Keratinocyte (primary cell): ENCODE measurements around the gene REEP3. TPM values are rescaled to one million over a fixed set of nuclear protein-coding genes. Genes with fewer than 3 reads are reported as not detected.

Experiments used
- DNase-seq: peaks from one replicate; pipeline ENCODE4 v3.0.0-alpha.2; 2011; ENCODE audit warnings: low read depth, missing footprints, low spot score
- FAIRE-seq: peaks from 2 replicates; lab custom pipeline; 2011; peaks lifted over from hg19 to GRCh38; lab: Jason Lieb, UNC
- H2AFZ ChIP-seq: 2 replicates; pipeline ENCODE4 v1.6.0; 2012; ENCODE audit warnings: low read length, control low read depth, inconsistent platforms; ENCODE audit not compliant: control insufficient read depth
- H3K27ac ChIP-seq: 2 replicates; pipeline ENCODE4 v1.5.1; 2011; ENCODE audit warnings: low read length; ENCODE audit not compliant: control insufficient read depth, insufficient read depth
- H3K27me3 ChIP-seq: 3 replicates; pipeline ENCODE4 v1.6.0; 2011; ENCODE audit warnings: low read length; ENCODE audit not compliant: control insufficient read depth, insufficient read depth; ENCODE audit errors: extremely low read depth
- H3K36me3 ChIP-seq, 2 experiments: 2 replicates in 1 of 2; 3 replicates in 1 of 2; pipeline ENCODE4 v1.5.1; 2011; ENCODE audit warnings: low read length in 2 of 2, mild to moderate bottlenecking in 1 of 2; ENCODE audit not compliant: control insufficient read depth in 2 of 2, insufficient read depth in 2 of 2; ENCODE audit errors: extremely low read depth in 1 of 2
- H3K4me1 ChIP-seq: 3 replicates; pipeline ENCODE4 v1.5.1; 2011; ENCODE audit warnings: low read length; ENCODE audit not compliant: control insufficient read depth, insufficient read depth; ENCODE audit errors: extremely low read depth
- H3K4me2 ChIP-seq: 3 replicates; pipeline ENCODE4 v1.6.0; 2011; ENCODE audit warnings: low read depth, low read length; ENCODE audit not compliant: control insufficient read depth, insufficient read depth; ENCODE audit errors: extremely low read depth
- H3K4me3 ChIP-seq, 3 experiments: fragments of 200-600 bp in 1 of 3; sonication (generic) in 1 of 3; 2 replicates in 2 of 3; 3 replicates in 1 of 3; pipeline ENCODE4 v1.5.1; 2011 to 2016; ENCODE audit warnings: low read length in 3 of 3, mild to moderate bottlenecking in 3 of 3, control low read depth in 2 of 3, inconsistent platforms in 1 of 3, low read depth in 1 of 3, mixed read lengths in 1 of 3, mixed run types in 1 of 3, moderate library complexity in 1 of 3; ENCODE audit not compliant: control insufficient read depth in 2 of 3, insufficient read depth in 2 of 3; ENCODE audit errors: extremely low read depth in 1 of 3
- H3K79me2 ChIP-seq: 2 replicates; pipeline ENCODE4 v1.6.0; 2012; ENCODE audit warnings: low read length; ENCODE audit not compliant: control insufficient read depth, insufficient read depth
- H3K9ac ChIP-seq: 3 replicates; pipeline ENCODE4 v1.6.0; 2011; ENCODE audit warnings: low read length; ENCODE audit not compliant: control insufficient read depth, insufficient read depth; ENCODE audit errors: extremely low read depth
- H3K9me1 ChIP-seq: 3 replicates; pipeline ENCODE4 v1.6.0; 2011; ENCODE audit warnings: low read length; ENCODE audit not compliant: control insufficient read depth, insufficient read depth; ENCODE audit errors: extremely low read depth
- H3K9me3 ChIP-seq: 2 replicates; pipeline ENCODE4 v1.5.1; 2012; ENCODE audit warnings: low read depth, low read length; ENCODE audit not compliant: control insufficient read depth
- H4K20me1 ChIP-seq: 3 replicates; pipeline ENCODE4 v1.6.0; 2011; ENCODE audit warnings: low read length; ENCODE audit not compliant: control insufficient read depth, insufficient read depth; ENCODE audit errors: extremely low read depth
- CTCF ChIP-seq, 3 experiments: IDR thresholded peaks in 1 of 3; conservative IDR thresholded peaks in 1 of 3; optimal IDR thresholded peaks in 1 of 3; 2 replicates in 2 of 3; 3 replicates in 1 of 3; pipeline versions ENCODE3 to v1.5.1; 2011; ENCODE audit warnings: low read length in 3 of 3, mild to moderate bottlenecking in 3 of 3, moderate library complexity in 2 of 3, control low read depth in 1 of 3, inconsistent platforms in 1 of 3; ENCODE audit not compliant: insufficient read depth in 2 of 3; ENCODE audit errors: extremely low read depth in 1 of 3
- EZH2 ChIP-seq: IDR thresholded peaks from one replicate; pipeline ENCODE4 v1.6.1; 2012; ENCODE audit warnings: inconsistent platforms, mild to moderate bottlenecking, low read length, moderate library complexity
- dilution Hi-C: fragments of 300-500 bp; cut with MboI; formaldehyde crosslinking; loops from one replicate; pipeline ENCODE4 v1.7.0; 2020; ENCODE audit warnings: low sequenced_read_pairs; ENCODE audit not compliant: extremely low pct_ligation_motif_present
- polyA plus RNA-seq, 5 experiments: library from polyadenylated mRNA; depleted of rRNA in 3 of 5; stranded (reverse) in 3 of 5; stranded (forward) in 1 of 5; unstranded in 1 of 5; fragments of >200 nt; gene quantifications; 1 replicate in 1 of 5; 2 replicates in 3 of 5; 3 replicates in 1 of 5; pipeline versions ENCODE4 v1.2.1 to v1.2.3, GENCODE V29; 2011 to 2012; ENCODE audit warnings: missing spikeins in 2 of 5, low read depth in 1 of 5, low replicate concordance in 1 of 5

The REEP3 gene
- polyA plus RNA-seq, 1 donor (not counting 4 experiments of a cell fraction or from before 2014, with no cell fraction given), result 52.8 TPM

GRCh38 chr10:63477927-63478326 is 43.3 kb upstream of the REEP3 start:
- Histone ChIP-seq H3K4me1 (no peaks in the 10 kb centered on the region), H3K9me3 (no peaks in the 10 kb centered on the region), H4K20me1 (no peaks in the 10 kb centered on the region), H3K4me2 (no peak overlapping the region), H3K9me1 (no peaks in the 10 kb centered on the region), H3K4me3 (no peak overlapping the region), H3K36me3 (no peaks in the 10 kb centered on the region), H3K9ac (no peak overlapping the region), H3K27me3 (no peaks in the 10 kb centered on the region), H3K27ac (no peak overlapping the region), H2AFZ (no peak overlapping the region), H3K79me2 (peaks cover 78% of the 10 kb centered on the region)
- dilution Hi-C loops, result no loop called here
- TF ChIP-seq CTCF (optimal IDR thresholded peaks at IDR 0.05 in 1 of 3, IDR thresholded peaks at IDR 0.05 in 1 of 3, conservative IDR thresholded peaks at IDR 0.05 in 1 of 3; ENCODE audit: extremely low read depth in 1 of 3, insufficient read depth in 2 of 3, low read length in 3 of 3), result no peak
- TF ChIP-seq EZH2, result no peak
- DNase-seq, result no peak
- no peak for FAIRE-seq

- no peaks in the 10 kb centered on the region for H3K27me3 ChIP-seq
- FAIRE-seq (no peak), DNase-seq (no peak)
- no peaks in the 10 kb centered on the region for H3K36me3 ChIP-seq
- no peak overlapping the region for H3K4me3 ChIP-seq
- H2AFZ ChIP-seq, result no peak overlapping the region
- H3K9me3 ChIP-seq, result no peaks in the 10 kb centered on the region
- TF ChIP-seq EZH2, result no peak
- TF ChIP-seq CTCF (optimal IDR thresholded peaks at IDR 0.05 in 1 of 3, IDR thresholded peaks at IDR 0.05 in 1 of 3, conservative IDR thresholded peaks at IDR 0.05 in 1 of 3; ENCODE audit: extremely low read depth in 1 of 3, insufficient read depth in 2 of 3, low read length in 3 of 3), result no peak
- H3K79me2 ChIP-seq, result peaks cover 77% of the 10 kb centered on the region
- H4K20me1 ChIP-seq, result no peaks in the 10 kb centered on the region
- dilution Hi-C loops, result no loop called here
- no peaks in the 10 kb centered on the region for H3K9me1 ChIP-seq
- H3K27ac ChIP-seq, result no peak overlapping the region
- H3K9ac ChIP-seq, result no peak overlapping the region
- H3K4me1 ChIP-seq, result no peaks in the 10 kb centered on the region
- H3K4me2 ChIP-seq, result no peak overlapping the region
Observed at GRCh38 chr10:63478564-63478963, 42.6 kb upstream of the REEP3 start.
